Astrocyte (in vitro differentiated cells and primary cell): ENCODE data around the gene TMIGD2. TPM values are rescaled to one million over a fixed set of nuclear protein-coding genes. Genes with fewer than 3 reads are reported as not detected.

Experiments
- DNase-seq: peaks from one replicate; pipeline ENCODE4 v3.0.0-alpha.2; 2010; ENCODE audit warnings: low read depth
- FAIRE-seq: peaks from 2 replicates; lab custom pipeline; 2011; peaks lifted over from hg19 to GRCh38; lab: Jason Lieb, UNC
- H2AFZ ChIP-seq: 2 replicates; pipeline ENCODE4 v1.6.0; 2012; ENCODE audit warnings: low read depth, low read length, inconsistent platforms
- H3K27ac ChIP-seq: 2 replicates; pipeline ENCODE4 v1.5.1; 2011; ENCODE audit warnings: low read depth, low read length, inconsistent platforms
- H3K27me3 ChIP-seq: 2 replicates; pipeline ENCODE4 v1.6.0; 2011; ENCODE audit warnings: low read length, inconsistent platforms; ENCODE audit not compliant: insufficient read depth
- H3K36me3 ChIP-seq: 2 replicates; pipeline ENCODE4 v1.5.1; 2011; ENCODE audit warnings: low read length, inconsistent platforms; ENCODE audit not compliant: insufficient read depth
- H3K4me1 ChIP-seq: 2 replicates; pipeline ENCODE4 v1.5.1; 2011; ENCODE audit warnings: low read length, inconsistent platforms; ENCODE audit not compliant: insufficient read depth
- H3K4me2 ChIP-seq: 2 replicates; pipeline ENCODE4 v1.6.0; 2012; ENCODE audit warnings: low read length, inconsistent platforms
- H3K4me3 ChIP-seq: 2 replicates; pipeline ENCODE4 v1.5.1; 2011; ENCODE audit warnings: low read depth, mild to moderate bottlenecking, low read length, inconsistent platforms; ENCODE audit not compliant: insufficient read depth
- H3K79me2 ChIP-seq: 2 replicates; pipeline ENCODE4 v1.6.0; 2012; ENCODE audit warnings: mild to moderate bottlenecking, low read length, inconsistent platforms; ENCODE audit not compliant: insufficient read depth
- H3K9ac ChIP-seq: 2 replicates; pipeline ENCODE4 v1.6.0; 2012; ENCODE audit warnings: mild to moderate bottlenecking, low read length, inconsistent platforms
- H3K9me3 ChIP-seq: 2 replicates; pipeline ENCODE4 v1.5.1; 2012; ENCODE audit warnings: low read depth, mild to moderate bottlenecking, low read length, inconsistent platforms; ENCODE audit not compliant: insufficient read depth
- H4K20me1 ChIP-seq: 2 replicates; pipeline ENCODE4 v1.6.0; 2012; ENCODE audit warnings: low read length, inconsistent platforms; ENCODE audit not compliant: insufficient read depth
- H3K27ac Mint-ChIP-seq: one replicate; pipeline ENCODE4 v1.8.0; 2021; ENCODE audit warnings: mild to moderate bottlenecking, mixed read lengths; ENCODE audit not compliant: unreplicated experiment
- H3K27me3 Mint-ChIP-seq: one replicate; pipeline ENCODE4 v1.8.0; 2021; ENCODE audit warnings: low read depth, mixed read lengths; ENCODE audit not compliant: unreplicated experiment
- H3K36me3 Mint-ChIP-seq: one replicate; pipeline ENCODE4 v1.8.0; 2021; ENCODE audit warnings: low read depth, mixed read lengths; ENCODE audit not compliant: unreplicated experiment
- H3K4me1 Mint-ChIP-seq: one replicate; pipeline ENCODE4 v1.8.0; 2021; ENCODE audit warnings: low read depth, mixed read lengths; ENCODE audit not compliant: unreplicated experiment
- H3K4me3 Mint-ChIP-seq: one replicate; pipeline ENCODE4 v1.8.0; 2021; ENCODE audit warnings: mild to moderate bottlenecking, moderate library complexity, mixed read lengths; ENCODE audit not compliant: unreplicated experiment
- H3K9me3 Mint-ChIP-seq: one replicate; pipeline ENCODE4 v1.8.0; 2021; ENCODE audit warnings: mild to moderate bottlenecking, mixed read lengths; ENCODE audit not compliant: unreplicated experiment
- CTCF ChIP-seq: IDR thresholded peaks from 2 replicates; pipeline ENCODE4 v1.5.1; 2011; ENCODE audit warnings: low read depth, mild to moderate bottlenecking, inconsistent platforms, low read length, moderate library complexity; ENCODE audit not compliant: insufficient read depth
- EZH2 ChIP-seq: IDR thresholded peaks from 2 replicates; pipeline ENCODE4 v1.6.1; 2012; ENCODE audit warnings: mild to moderate bottlenecking, low read length, inconsistent platforms; ENCODE audit not compliant: insufficient read depth
- total RNA-seq: library from RNA; stranded (reverse); gene quantifications from 2 replicates; pipeline ENCODE4 v1.2.1, GENCODE V29; 2021

TMIGD2 gene
- total RNA-seq, 1 donor from 2014 or later: not detected

GRCh38 chr19:4278419-4279266, 23.5 kb downstream of the TMIGD2 start, which contains the start of gene SHD:
Gene SHD (plus strand): TSS chr19:4279266. CDS start chr19:4280064, 798 bp downstream.
- H3K27me3 Mint-ChIP-seq: peaks cover 36% of the 10 kb centered on the region
- H3K27ac ChIP-seq: no peak within 1 kb of the TSS
- FAIRE-seq (no peak), DNase-seq (no peak)
- no peaks in the 10 kb centered on the region for H3K79me2 ChIP-seq
- no peak within 1 kb of the TSS for H3K27ac Mint-ChIP-seq
- peaks cover 2% of the 10 kb centered on the region for H3K4me1 Mint-ChIP-seq
- H3K9me3 ChIP-seq: no peaks in the 10 kb centered on the region
- TF ChIP-seq CTCF (no peak), EZH2 (no peak)
- peaks cover 29% of the 10 kb centered on the region for H3K27me3 ChIP-seq
- H3K9ac ChIP-seq: no peak within 1 kb of the TSS
- H3K4me1 ChIP-seq: no peaks in the 10 kb centered on the region
- H3K9me3 Mint-ChIP-seq: peaks cover 1% of the 10 kb centered on the region
- no peak within 1 kb of the TSS for H3K4me3 ChIP-seq
- H3K36me3 ChIP-seq: no peaks in the 10 kb centered on the region
- peak within 1 kb of the TSS; percentile 74 for H3K4me3 Mint-ChIP-seq
- no peaks in the 10 kb centered on the region for H3K36me3 Mint-ChIP-seq
- peak within 1 kb of the TSS; percentile 15 for H3K4me2 ChIP-seq
- no peaks in the 10 kb centered on the region for H4K20me1 ChIP-seq
- H2AFZ ChIP-seq: no peak within 1 kb of the TSS

DNA sequence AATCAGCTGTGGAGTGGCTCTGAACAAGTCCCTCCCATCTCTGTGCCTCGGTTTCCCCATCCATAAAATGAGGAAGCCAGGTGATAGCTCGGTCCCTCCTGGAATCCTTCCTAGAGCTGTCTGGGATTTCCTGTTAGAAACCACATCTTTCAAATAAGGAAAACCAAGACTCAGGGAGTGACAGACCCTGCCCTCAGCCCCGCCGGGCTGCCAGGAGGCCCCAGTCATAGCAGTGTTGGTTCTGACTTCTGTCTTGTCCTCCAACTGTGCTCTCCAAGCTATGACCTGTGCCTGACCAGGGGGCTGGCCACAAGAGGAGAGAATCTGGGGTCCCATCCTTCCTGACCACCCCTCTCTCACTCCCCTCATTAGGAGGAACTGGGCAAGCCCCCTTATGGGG, 24.2 kb downstream of the TMIGD2 start:
- Histone ChIP-seq H3K79me2 (no peaks in the 10 kb centered on the region), H3K27me3 (peaks cover 27% of the 10 kb centered on the region), H3K27ac (no peak overlapping the region), H3K36me3 (no peaks in the 10 kb centered on the region), H3K9me3 (no peaks in the 10 kb centered on the region), H3K4me2 (no peak overlapping the region), H4K20me1 (no peaks in the 10 kb centered on the region), H3K9ac (no peak overlapping the region), H2AFZ (no peak overlapping the region), H3K4me1 (no peaks in the 10 kb centered on the region), H3K4me3 (no peak overlapping the region)
- TF ChIP-seq EZH2 (no peak), CTCF (no peak)
- Mint-ChIP-seq H3K9me3 (peaks cover 1% of the 10 kb centered on the region), H3K4me3 (no peak overlapping the region), H3K27ac (no peak overlapping the region), H3K27me3 (peaks cover 32% of the 10 kb centered on the region), H3K36me3 (no peaks in the 10 kb centered on the region), H3K4me1 (peaks cover 2% of the 10 kb centered on the region)
- DNase-seq: no peak
- no peak for FAIRE-seq
